HepG2 (cell line): ENCODE measurements around the gene NF2. TPM values are rescaled to one million over a fixed set of nuclear protein-coding genes. Genes with fewer than 3 reads are reported as not detected.

ENCODE experiments used
- ATAC-seq: fragments of 200-7000 bp; cut with Tn5 transposase; 3 replicates; pipeline ENCODE4 v1.9.1; 2020; ENCODE audit warnings: mild to moderate bottlenecking, moderate library complexity
- BruUV-seq: library from RNA; stranded (reverse); fragments of 400-500 nt; replicated peaks from 2 replicates; lab custom pipeline; 2021; lab: Mats Ljungman, UMichigan
- CTCF ChIA-PET: fragments of 300-600 bp; formaldehyde crosslinking; extraction: SDS; loops from one replicate; lab custom pipeline; 2021; ENCODE audit warnings: low total read pairs, inconsistent platforms, low intra/inter-chr PET ratio; lab: Yijun Ruan, JAX
- POLR2A ChIA-PET: fragments of 350-600 bp; sonication (Branson Sonifier 250); formaldehyde crosslinking; loops from one replicate; lab custom pipeline; 2020; ENCODE audit warnings: antibody characterized with exemption, inconsistent platforms; lab: Yijun Ruan, JAX
- DNase-seq: peaks from one replicate; pipeline ENCODE4 v3.0.0-alpha.2; 2015; ENCODE audit warnings: low spot score
- FAIRE-seq: peaks from 3 replicates; lab custom pipeline; 2011; peaks lifted over from hg19 to GRCh38; lab: Jason Lieb, UNC
- H2AFZ ChIP-seq: one replicate; pipeline ENCODE4 v1.6.1; 2011; ENCODE audit warnings: low read length, inconsistent platforms
- H3K27ac ChIP-seq: fragments of 300-600 bp; 3 replicates; pipeline ENCODE4 v1.8.0; 2011; ENCODE audit warnings: mixed run types, mild to moderate bottlenecking, mixed read lengths, low read length, inconsistent platforms; ENCODE audit not compliant: insufficient read depth; ENCODE audit errors: extremely low read length
- H3K27me3 ChIP-seq, 2 experiments: fragments of 200-600 bp in 1 of 2; 2 replicates in 1 of 2; 3 replicates in 1 of 2; pipeline versions ENCODE4 v1.6.0 to v1.8.0; 2011; ENCODE audit warnings: low read length in 2 of 2, mild to moderate bottlenecking in 2 of 2, moderate library complexity in 2 of 2, inconsistent platforms in 1 of 2; ENCODE audit not compliant: insufficient read depth in 2 of 2, control insufficient read depth in 1 of 2
- H3K36me3 ChIP-seq, 2 experiments: fragments of 200-600 bp in 1 of 2; replicated peaks in 1 of 2; 2 replicates in 1 of 2; 3 replicates in 1 of 2; pipeline versions ENCODE4 v1.5.1 to v1.8.0; 2011; ENCODE audit warnings: low read length in 2 of 2, inconsistent platforms in 1 of 2; ENCODE audit not compliant: insufficient read depth in 2 of 2, control insufficient read depth in 1 of 2
- H3K4me1 ChIP-seq: 2 replicates; pipeline ENCODE4 v1.5.1; 2012; ENCODE audit warnings: low read length, inconsistent platforms; ENCODE audit not compliant: insufficient read depth
- H3K4me2 ChIP-seq: 2 replicates; pipeline ENCODE4 v1.6.0; 2011; ENCODE audit warnings: low read depth, low read length, inconsistent platforms
- H3K4me3 ChIP-seq, 3 experiments: fragments of 200-600 bp in 1 of 3; sonication (generic), shearing (Covaris generic) in 1 of 3; replicated peaks in 1 of 3; 2 replicates each; pipeline ENCODE4 v1.5.1; 2011 to 2016; ENCODE audit warnings: low read length in 3 of 3, inconsistent platforms in 2 of 3, low read depth in 2 of 3, mild to moderate bottlenecking in 2 of 3, control low read depth in 1 of 3, mixed read lengths in 1 of 3; ENCODE audit not compliant: insufficient read depth in 1 of 3
- H3K79me2 ChIP-seq: one replicate; pipeline ENCODE4 v1.6.1; 2011; ENCODE audit warnings: low read length, inconsistent platforms; ENCODE audit not compliant: insufficient read depth
- H3K9ac ChIP-seq: 2 replicates; pipeline ENCODE4 v1.6.0; 2011; ENCODE audit warnings: mild to moderate bottlenecking, low read depth, low read length, inconsistent platforms; ENCODE audit not compliant: insufficient read depth
- H3K9me3 ChIP-seq: 2 replicates; pipeline ENCODE4 v1.5.1; 2012; ENCODE audit warnings: mild to moderate bottlenecking, low read length
- H4K20me1 ChIP-seq: 2 replicates; pipeline ENCODE4 v1.6.0; 2011; ENCODE audit warnings: inconsistent platforms, mild to moderate bottlenecking, low read length, moderate library complexity; ENCODE audit not compliant: insufficient read depth
- DNMT3B ChIP-seq: conservative IDR thresholded peaks from 2 replicates; pipeline ENCODE4 v1.6.1; 2016; ENCODE audit warnings: missing biosample characterization, control low read depth
- GPN1 ChIP-seq: sonication (generic); formaldehyde crosslinking; IDR thresholded peaks from 2 replicates; pipeline ENCODE4 v1.5.1; 2020; ENCODE audit warnings: missing genetic modification reagents, borderline replicate concordance
- HCFC1 ChIP-seq: fragments of 150-350 bp; IDR thresholded peaks from 2 replicates; pipeline ENCODE4 v1.6.1; 2014; ENCODE audit warnings: low read depth, low read length
- HHEX ChIP-seq: IDR thresholded peaks from 2 replicates; pipeline ENCODE4 v1.6.1; 2016; ENCODE audit warnings: control low read depth
- HOXA3 ChIP-seq: sonication (generic); formaldehyde crosslinking; IDR thresholded peaks from 2 replicates; pipeline ENCODE4 v1.5.0; 2020; ENCODE audit warnings: missing genetic modification reagents
- KDM2A ChIP-seq: sonication (generic); formaldehyde crosslinking; IDR thresholded peaks from 2 replicates; pipeline ENCODE4 v1.4.0; 2020; ENCODE audit warnings: low read depth, missing genetic modification reagents, borderline replicate concordance
- NFYC ChIP-seq: IDR thresholded peaks from 2 replicates; pipeline ENCODE4 v1.6.1; 2016; ENCODE audit warnings: missing genetic modification reagents, missing compliant biosample characterization
- RNF2 ChIP-seq: fragments of 450-650 bp; conservative IDR thresholded peaks from 2 replicates; pipeline ENCODE4 v1.6.1; 2016; ENCODE audit warnings: low read depth
- SIN3B ChIP-seq: fragments of 150-350 bp; IDR thresholded peaks from 2 replicates; pipeline ENCODE4 v1.6.1; 2014; ENCODE audit warnings: low read length
- SP2 ChIP-seq: sonication (generic); formaldehyde crosslinking; IDR thresholded peaks from 2 replicates; pipeline ENCODE4 v1.5.1; 2020; ENCODE audit warnings: mild to moderate bottlenecking, missing genetic modification reagents
- STAT5B ChIP-seq: sonication (generic); formaldehyde crosslinking; IDR thresholded peaks from 2 replicates; pipeline ENCODE4 v1.4.0; 2020; ENCODE audit warnings: missing genetic modification reagents
- TBX2 ChIP-seq: sonication (generic); formaldehyde crosslinking; IDR thresholded peaks from 2 replicates; pipeline ENCODE4 v1.5.0; 2020; ENCODE audit warnings: missing genetic modification reagents, mild to moderate bottlenecking, borderline replicate concordance
- ZFP37 ChIP-seq: sonication (generic); formaldehyde crosslinking; IDR thresholded peaks from 2 replicates; pipeline ENCODE4 v1.4.0; 2020; ENCODE audit warnings: missing genetic modification reagents, borderline replicate concordance
- ZNF468 ChIP-seq: sonication (generic); formaldehyde crosslinking; IDR thresholded peaks from 2 replicates; pipeline ENCODE4 v1.8.0; 2022; ENCODE audit warnings: mild to moderate bottlenecking, moderate library complexity, missing genetic modification reagents
- ZNF746 ChIP-seq: sonication (generic); formaldehyde crosslinking; IDR thresholded peaks from 2 replicates; pipeline ENCODE4 v1.8.0; 2022; ENCODE audit warnings: mild to moderate bottlenecking, missing genetic modification reagents
- WGBS: methylation state at CpG from one replicate; pipeline ENCODE4 v1.1.6; 2017; ENCODE audit warnings: low lambda C conversion rate; 5-methylcytosine and 5-hydroxymethylcytosine counted together
- in situ Hi-C: cut with HindIII; loops from 2 replicates; pipeline ENCODE4 v1.10.0; 2017; ENCODE audit warnings: low pct_unique_long_range_greater_than_20kb; ENCODE audit not compliant: extremely low pct_ligation_motif_present
- intact Hi-C: fragments of 100-400 bp; cut with micrococcal nuclease; formaldehyde crosslinking; loops from one replicate; pipeline ENCODE4 v1.10.0; 2022; ENCODE audit not compliant: unreplicated experiment
- polyA plus RNA-seq, 8 experiments: library from polyadenylated mRNA; depleted of rRNA in 3 of 8; stranded (reverse) in 7 of 8; unstranded in 1 of 8; fragments of >200 nt; fragmentation: Illumina TruSeq in 4 of 8; extraction: Trizol in 4 of 8; gene quantifications; 2 replicates each; pipeline versions ENCODE4 v1.2.1 to v1.2.3, GENCODE V29; 2011 to 2016; ENCODE audit warnings: low read depth in 4 of 8, missing spikeins in 1 of 8, mixed read lengths in 1 of 8; ENCODE audit not compliant: insufficient read depth in 1 of 8
- total RNA-seq, 5 experiments: library from RNA; depleted of rRNA; stranded (reverse); fragments of >200 nt; fragmentation: Illumina TruSeq; extraction: Trizol; gene quantifications; 2 replicates each; pipeline ENCODE4 v1.2.3, GENCODE V29; 2016; ENCODE audit warnings: low read depth in 1 of 5
- TF ChIP-seq, protein P1 (sequence below): sonication (generic); formaldehyde crosslinking; conservative IDR thresholded peaks from 2 replicates; pipeline ENCODE4 v1.4.0; 2020; ENCODE audit warnings: missing genetic modification reagents
- TF ChIP-seq, protein P2 (sequence below): sonication (generic); formaldehyde crosslinking; IDR thresholded peaks from 2 replicates; pipeline ENCODE4 v1.4.0; 2020; ENCODE audit warnings: missing genetic modification reagents
- TF ChIP-seq, protein P3 (sequence below): sonication (generic); formaldehyde crosslinking; IDR thresholded peaks from 2 replicates; pipeline ENCODE4 v1.4.0; 2020; ENCODE audit warnings: missing genetic modification reagents

The NF2 gene
- total and polyA plus RNA-seq, 2 of the 13 experiments (the other 11 are each of a cell fraction or from before 2014, with no cell fraction given) = 9.3 to 33.3 TPM

GRCh38 chr22:29704528-29705285, 101.3 kb downstream of the NF2 start:
- peak; percentile 82 for ATAC-seq
- H4K20me1 ChIP-seq = no peaks in the 10 kb centered on the region
- H2AFZ ChIP-seq = no peak overlapping the region
- intact Hi-C loops = loop anchor here (5.0 kb wide), 1 partner anchor 383 kb away; no protein-coding TSS in a partner anchor
- in situ Hi-C loops = loop anchor here (5.0 to 10.0 kb wide), 2 partner anchors 303 to 380 kb away; partner anchors contain the start of gene HORMAD2
- ChIA-PET CTCF (no interaction called here), POLR2A (no interaction called here)
- H3K27ac ChIP-seq = no peak overlapping the region
- H3K4me3 ChIP-seq = peak overlapping the region in 1 of 3 experiments; percentile 48; a peak in 2 of 6 replicates
- BruUV-seq = no TSS peak
- H3K36me3 ChIP-seq = no peaks in the 10 kb centered on the region
- no peak overlapping the region; the same call in 1 of the 2 replicates for H3K9ac ChIP-seq
- DNase-seq = peak; percentile 83
- 0% methylated on average over 4 of the region's 14 CpGs for WGBS
- FAIRE-seq = peak; percentile 72
- peak overlapping the region; percentile 65 for H3K4me2 ChIP-seq
- no peaks in the 10 kb centered on the region for H3K79me2 ChIP-seq
- H3K9me3 ChIP-seq = no peaks in the 10 kb centered on the region
- H3K27me3 ChIP-seq = peaks cover 5 to 44% of the 10 kb centered on the region in 2 experiments
- H3K4me1 ChIP-seq = peaks cover 43% of the 10 kb centered on the region
- TF ChIP-seq STAT5B (no peak), ZNF746 (no peak), RNF2 (no peak), GPN1 (CRISPR knock-in tag) (no peak), DNMT3B (CRISPR knock-in tag) (no peak), ZNF468 (CRISPR knock-in tag) (no peak), SIN3B (no peak), TBX2 (CRISPR knock-in tag) (peak; percentile 39; the same call in 1 of the 2 replicates), HHEX (CRISPR knock-in tag) (peak; percentile 71), KDM2A (CRISPR knock-in tag) (peak; percentile 48; the same call in 1 of the 2 replicates), NFYC (CRISPR knock-in tag) (no peak), HOXA3 (CRISPR knock-in tag) (no peak), HCFC1 (no peak), SP2 (no peak), ZFP37 (CRISPR knock-in tag) (no peak)
- TF ChIP-seq, protein P1, sequence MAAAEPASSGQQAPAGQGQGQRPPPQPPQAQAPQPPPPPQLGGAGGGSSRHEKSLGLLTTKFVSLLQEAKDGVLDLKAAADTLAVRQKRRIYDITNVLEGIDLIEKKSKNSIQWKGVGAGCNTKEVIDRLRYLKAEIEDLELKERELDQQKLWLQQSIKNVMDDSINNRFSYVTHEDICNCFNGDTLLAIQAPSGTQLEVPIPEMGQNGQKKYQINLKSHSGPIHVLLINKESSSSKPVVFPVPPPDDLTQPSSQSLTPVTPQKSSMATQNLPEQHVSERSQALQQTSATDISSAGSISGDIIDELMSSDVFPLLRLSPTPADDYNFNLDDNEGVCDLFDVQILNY (CRISPR knock-in tag) = no peak
- TF ChIP-seq, protein P2, sequence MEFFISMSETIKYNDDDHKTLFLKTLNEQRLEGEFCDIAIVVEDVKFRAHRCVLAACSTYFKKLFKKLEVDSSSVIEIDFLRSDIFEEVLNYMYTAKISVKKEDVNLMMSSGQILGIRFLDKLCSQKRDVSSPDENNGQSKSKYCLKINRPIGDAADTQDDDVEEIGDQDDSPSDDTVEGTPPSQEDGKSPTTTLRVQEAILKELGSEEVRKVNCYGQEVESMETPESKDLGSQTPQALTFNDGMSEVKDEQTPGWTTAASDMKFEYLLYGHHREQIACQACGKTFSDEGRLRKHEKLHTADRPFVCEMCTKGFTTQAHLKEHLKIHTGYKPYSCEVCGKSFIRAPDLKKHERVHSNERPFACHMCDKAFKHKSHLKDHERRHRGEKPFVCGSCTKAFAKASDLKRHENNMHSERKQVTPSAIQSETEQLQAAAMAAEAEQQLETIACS = no peak
- TF ChIP-seq, protein P3, sequence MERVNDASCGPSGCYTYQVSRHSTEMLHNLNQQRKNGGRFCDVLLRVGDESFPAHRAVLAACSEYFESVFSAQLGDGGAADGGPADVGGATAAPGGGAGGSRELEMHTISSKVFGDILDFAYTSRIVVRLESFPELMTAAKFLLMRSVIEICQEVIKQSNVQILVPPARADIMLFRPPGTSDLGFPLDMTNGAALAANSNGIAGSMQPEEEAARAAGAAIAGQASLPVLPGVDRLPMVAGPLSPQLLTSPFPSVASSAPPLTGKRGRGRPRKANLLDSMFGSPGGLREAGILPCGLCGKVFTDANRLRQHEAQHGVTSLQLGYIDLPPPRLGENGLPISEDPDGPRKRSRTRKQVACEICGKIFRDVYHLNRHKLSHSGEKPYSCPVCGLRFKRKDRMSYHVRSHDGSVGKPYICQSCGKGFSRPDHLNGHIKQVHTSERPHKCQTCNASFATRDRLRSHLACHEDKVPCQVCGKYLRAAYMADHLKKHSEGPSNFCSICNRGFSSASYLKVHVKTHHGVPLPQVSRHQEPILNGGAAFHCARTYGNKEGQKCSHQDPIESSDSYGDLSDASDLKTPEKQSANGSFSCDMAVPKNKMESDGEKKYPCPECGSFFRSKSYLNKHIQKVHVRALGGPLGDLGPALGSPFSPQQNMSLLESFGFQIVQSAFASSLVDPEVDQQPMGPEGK (CRISPR knock-in tag) = peak; percentile 95
